ENCODE results near the gene MORF4L2.

MORF4L2 gene

DNA sequence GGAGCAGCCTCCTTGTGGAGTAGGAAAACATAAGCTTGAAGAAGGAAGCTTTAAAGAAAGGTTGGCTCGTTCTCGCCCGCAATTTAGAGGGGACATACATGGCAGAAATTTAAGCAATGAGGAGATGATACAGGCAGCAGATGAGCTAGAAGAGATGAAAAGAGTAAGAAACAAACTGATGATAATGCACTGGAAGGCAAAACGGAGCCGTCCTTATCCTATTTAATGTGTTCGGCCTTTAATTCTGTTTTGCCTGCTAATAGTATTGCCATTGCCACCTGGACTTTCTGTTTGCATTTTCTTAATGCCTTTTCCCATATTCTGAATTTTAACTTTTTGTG lies 56.4 kb downstream of the MORF4L2 start:
- no peak for DNase-seq

DNA sequence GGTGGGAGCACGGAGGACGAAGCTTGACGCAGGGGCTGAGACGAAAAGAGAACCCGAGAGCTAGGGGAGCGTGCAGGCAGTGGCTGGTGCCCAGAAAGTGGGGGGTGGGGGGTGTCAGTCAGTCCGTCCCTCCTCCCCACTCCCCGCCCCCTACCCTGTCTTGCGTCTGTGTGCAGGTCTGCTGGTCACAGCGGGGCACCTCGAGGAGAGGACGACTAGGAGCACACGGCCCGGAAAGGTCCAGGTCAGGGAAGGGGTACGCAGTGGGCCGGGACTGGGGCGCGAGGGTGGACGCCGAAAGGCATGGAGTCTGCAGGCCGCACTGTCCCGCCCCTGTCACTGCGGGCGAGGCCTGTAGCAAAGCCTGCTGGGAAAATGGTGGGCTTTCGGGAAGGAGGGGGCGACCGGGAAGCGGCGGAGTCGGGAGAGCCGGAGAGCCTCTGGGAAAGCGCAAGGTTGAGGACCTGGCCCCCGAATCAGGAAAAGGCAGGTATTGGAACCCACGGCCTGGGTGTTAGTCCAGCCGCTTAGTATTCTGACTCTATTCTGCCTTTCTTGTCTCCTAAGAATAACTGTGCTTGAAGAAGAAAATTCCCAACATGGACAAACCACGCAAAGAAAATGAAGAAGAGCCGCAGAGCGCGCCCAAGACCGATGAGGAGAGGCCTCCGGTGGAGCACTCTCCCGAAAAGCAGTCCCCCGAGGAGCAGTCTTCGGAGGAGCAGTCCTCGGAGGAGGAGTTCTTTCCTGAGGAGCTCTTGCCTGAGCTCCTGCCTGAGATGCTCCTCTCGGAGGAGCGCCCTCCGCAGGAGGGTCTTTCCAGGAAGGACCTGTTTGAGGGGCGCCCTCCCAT lies 57.0 kb downstream of the MORF4L2 start:
- peak; percentile 39 for DNase-seq

DNA sequence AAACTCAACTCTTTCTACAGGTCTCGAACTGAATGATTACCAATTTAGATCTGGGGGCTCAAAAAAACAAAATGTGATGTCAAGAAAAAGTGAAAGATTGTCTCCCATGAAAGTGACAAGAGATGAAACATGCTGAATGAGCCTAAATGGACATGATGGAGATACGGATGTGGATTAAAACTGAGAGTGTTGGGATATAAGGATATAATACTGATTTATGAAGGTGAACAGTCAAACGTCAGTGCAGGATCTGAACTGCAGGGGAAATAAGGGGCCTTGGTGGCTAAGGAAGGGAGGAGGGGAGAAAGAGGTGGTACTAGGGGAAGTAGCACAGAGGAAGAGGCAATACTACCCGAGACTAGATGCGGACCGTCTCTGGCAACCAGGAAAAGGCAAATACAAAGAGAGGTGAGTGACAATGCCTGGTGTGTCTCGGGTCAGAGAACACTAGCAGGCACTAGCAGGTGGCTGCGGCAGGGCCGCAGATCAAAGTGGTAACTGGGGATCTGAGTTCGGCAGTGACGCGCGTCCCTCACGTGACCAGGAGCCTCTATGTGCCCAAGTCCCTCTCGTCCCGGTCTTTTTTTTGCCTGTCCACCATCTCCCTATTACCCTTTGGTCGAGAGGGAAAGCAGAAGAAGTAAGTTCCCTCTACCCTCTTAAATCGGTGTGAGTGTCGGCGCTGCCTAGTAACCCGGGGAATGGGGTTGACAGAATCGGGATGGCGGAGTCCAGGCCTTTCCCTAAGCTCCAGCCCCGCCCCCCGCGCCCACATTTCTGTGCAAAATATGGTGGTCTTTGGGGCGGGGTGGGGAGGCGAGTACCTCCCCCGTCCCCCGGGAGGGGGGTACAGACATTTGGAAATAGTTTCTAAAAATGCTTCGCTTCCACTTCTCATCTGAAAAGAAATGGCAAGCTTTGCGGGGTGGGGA lies 57.8 kb downstream of the MORF4L2 start, which contains the start of gene TCEAL1:
TCEAL1 (plus strand) TSS at position 590 of the 932 bp plus-strand sequence. CDS start 942 bp downstream, outside the sequence.
- peak; percentile 46 for DNase-seq

DNA sequence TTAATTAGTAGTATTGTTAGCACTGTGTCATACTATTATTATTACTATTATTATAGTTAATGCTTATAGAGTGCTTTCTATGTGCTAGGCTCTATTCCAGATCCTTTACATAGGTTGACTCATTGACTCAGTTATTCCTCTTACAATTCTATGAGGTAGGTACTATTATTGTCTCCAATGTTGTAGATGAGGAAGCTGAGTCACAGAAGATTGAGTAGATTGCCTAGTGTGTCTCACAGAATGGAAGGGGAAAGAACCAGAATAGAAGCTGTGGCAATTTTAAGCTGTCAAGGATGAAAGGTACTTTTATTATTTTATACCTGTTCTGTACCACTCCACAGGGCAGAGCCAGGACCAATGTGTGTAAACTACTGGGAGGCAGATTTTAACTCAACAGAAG lies 59.6 kb downstream of the MORF4L2 start:
- DNase-seq, result no peak
